Measurements from ENCODE around the gene GRM1.

- TF ChIP-seq CTCF (IDR thresholded peaks at IDR 0.05) (no peak), POLR2A (IDR thresholded peaks at IDR 0.05) (no peak)
Measured at GRCh38 chr6:146095481-146095880, 66.6 kb downstream of the GRM1 start.
